K562 (cell line): ENCODE measurements around the gene SRCIN1. TPM values are rescaled to one million over a fixed set of nuclear protein-coding genes. Genes with fewer than 3 reads are reported as not detected.

Experiments used
- BRD9 ChIP-seq: fragments of 450-650 bp; IDR thresholded peaks from 2 replicates; pipeline ENCODE4 v1.6.1; 2018; ENCODE audit warnings: low read depth; ENCODE audit not compliant: partially characterized antibody
- CTBP1 ChIP-seq: fragments of 450-650 bp; IDR thresholded peaks from 2 replicates; pipeline ENCODE4 v1.6.1; 2016; ENCODE audit warnings: borderline replicate concordance
- EP300 ChIP-seq: IDR thresholded peaks from 2 replicates; pipeline ENCODE4 v1.6.1; 2012; ENCODE audit warnings: low read length, improper control_type of control experiment
- FOXK2 ChIP-seq, 2 experiments: fragments of 450-650 bp; IDR thresholded peaks in 1 of 2; conservative IDR thresholded peaks in 1 of 2; 2 replicates each; pipeline ENCODE4 v1.6.1; 2016; ENCODE audit warnings: low read depth in 2 of 2, mild to moderate bottlenecking in 1 of 2
- HDAC6 ChIP-seq: IDR thresholded peaks from 2 replicates; pipeline ENCODE4 v1.6.1; 2012; ENCODE audit warnings: low read depth, mild to moderate bottlenecking, control low read depth, inconsistent platforms, low read length, moderate library complexity
- IFI16 ChIP-seq: fragments of 250-450 bp; sonication (Bioruptor Pico); IDR thresholded peaks from 2 replicates; pipeline ENCODE4 v2.1.2; 2022; ENCODE audit warnings: mild to moderate bottlenecking, inconsistent platforms
- TEAD1 ChIP-seq, 2 experiments: fragments of 450-650 bp in 1 of 2; sonication (generic) in 1 of 2; formaldehyde crosslinking; IDR thresholded peaks; 2 replicates each; pipeline versions ENCODE4 v1.4.0 to v1.8.0; 2020 to 2022; ENCODE audit warnings: mild to moderate bottlenecking in 2 of 2, missing genetic modification reagents in 1 of 2
- ZNF589 ChIP-seq: fragments of 200-800 bp; sonication (Bioruptor generic); IDR thresholded peaks from 2 replicates; pipeline ENCODE4 v1.6.1; 2016; ENCODE audit warnings: low read depth, missing genetic modification characterization, missing compliant biosample characterization
- ZNF766 ChIP-seq: fragments of 200-800 bp; sonication (Bioruptor generic); conservative IDR thresholded peaks from 2 replicates; pipeline ENCODE4 v1.6.1; 2016; ENCODE audit warnings: missing genetic modification characterization, missing compliant biosample characterization
- polyA plus RNA-seq, 8 experiments: library from polyadenylated mRNA; depleted of rRNA in 4 of 8; stranded (reverse) in 5 of 8; unstranded in 3 of 8; fragments of >200 nt; fragmentation: Nextera tagmentation in 2 of 8; fragmentation: Illumina TruSeq in 1 of 8; extraction: Ambion mirVana in 2 of 8; extraction: Trizol in 1 of 8; gene quantifications; 2 replicates each; pipeline versions ENCODE4 v1.2.1 to v1.2.3, GENCODE V29; 2011 to 2014; ENCODE audit warnings: inconsistent platforms in 1 of 8, missing spikeins in 1 of 8
- total RNA-seq, 7 experiments: library from RNA; depleted of rRNA in 6 of 7; stranded (reverse); fragments of >200 nt in 6 of 7; fragmentation: Illumina TruSeq in 2 of 7; extraction: Trizol in 2 of 7; gene quantifications; 2 replicates each; pipeline versions ENCODE4 v1.2.1 to v1.2.3, GENCODE V29; 2011 to 2021; ENCODE audit warnings: low replicate concordance in 1 of 7
- TF ChIP-seq, protein P1 (sequence below): fragments of 450-650 bp; IDR thresholded peaks from 2 replicates; pipeline ENCODE4 v1.6.1; 2016; ENCODE audit warnings: mild to moderate bottlenecking, moderate library complexity

Gene SRCIN1
- total and polyA plus RNA-seq, 9 of the 15 experiments (the other 6 are each of a cell fraction or from before 2014, with no cell fraction given), result 0.09 to 0.33 (median 0.13) TPM; not detected in 6

DNA sequence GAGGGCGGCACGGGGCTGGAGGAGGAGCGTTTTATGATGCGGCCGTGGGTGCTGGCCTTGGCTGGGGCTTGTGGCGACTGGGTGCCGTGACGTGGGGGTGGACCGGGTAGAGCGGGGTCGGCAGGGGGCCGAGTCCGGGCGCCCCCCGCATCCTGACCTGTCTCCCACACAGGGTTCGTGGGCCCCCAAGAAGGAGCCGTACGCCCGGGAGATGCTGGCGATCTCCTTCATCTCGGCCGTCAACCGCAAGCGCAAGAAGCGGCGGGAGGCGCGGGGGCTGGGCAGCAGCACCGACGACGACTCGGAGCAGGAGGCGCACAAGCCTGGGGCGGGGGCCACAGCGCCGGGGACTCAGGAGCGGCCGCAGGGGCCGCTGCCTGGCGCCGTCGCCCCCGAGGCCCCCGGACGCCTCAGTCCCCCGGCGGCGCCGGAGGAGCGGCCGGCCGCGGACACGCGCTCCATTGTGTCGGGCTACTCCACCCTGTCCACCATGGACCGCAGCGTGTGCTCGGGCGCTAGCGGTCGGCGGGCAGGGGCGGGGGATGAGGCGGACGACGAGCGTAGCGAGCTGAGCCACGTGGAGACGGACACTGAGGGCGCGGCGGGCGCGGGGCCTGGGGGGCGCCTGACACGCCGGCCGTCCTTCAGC is 95.9 kb downstream of the SRCIN1 start (continued):
- TF ChIP-seq TEAD1 (CRISPR knock-in tag; IDR thresholded peaks at IDR 0.05), result no peak
- TF ChIP-seq, protein P1, sequence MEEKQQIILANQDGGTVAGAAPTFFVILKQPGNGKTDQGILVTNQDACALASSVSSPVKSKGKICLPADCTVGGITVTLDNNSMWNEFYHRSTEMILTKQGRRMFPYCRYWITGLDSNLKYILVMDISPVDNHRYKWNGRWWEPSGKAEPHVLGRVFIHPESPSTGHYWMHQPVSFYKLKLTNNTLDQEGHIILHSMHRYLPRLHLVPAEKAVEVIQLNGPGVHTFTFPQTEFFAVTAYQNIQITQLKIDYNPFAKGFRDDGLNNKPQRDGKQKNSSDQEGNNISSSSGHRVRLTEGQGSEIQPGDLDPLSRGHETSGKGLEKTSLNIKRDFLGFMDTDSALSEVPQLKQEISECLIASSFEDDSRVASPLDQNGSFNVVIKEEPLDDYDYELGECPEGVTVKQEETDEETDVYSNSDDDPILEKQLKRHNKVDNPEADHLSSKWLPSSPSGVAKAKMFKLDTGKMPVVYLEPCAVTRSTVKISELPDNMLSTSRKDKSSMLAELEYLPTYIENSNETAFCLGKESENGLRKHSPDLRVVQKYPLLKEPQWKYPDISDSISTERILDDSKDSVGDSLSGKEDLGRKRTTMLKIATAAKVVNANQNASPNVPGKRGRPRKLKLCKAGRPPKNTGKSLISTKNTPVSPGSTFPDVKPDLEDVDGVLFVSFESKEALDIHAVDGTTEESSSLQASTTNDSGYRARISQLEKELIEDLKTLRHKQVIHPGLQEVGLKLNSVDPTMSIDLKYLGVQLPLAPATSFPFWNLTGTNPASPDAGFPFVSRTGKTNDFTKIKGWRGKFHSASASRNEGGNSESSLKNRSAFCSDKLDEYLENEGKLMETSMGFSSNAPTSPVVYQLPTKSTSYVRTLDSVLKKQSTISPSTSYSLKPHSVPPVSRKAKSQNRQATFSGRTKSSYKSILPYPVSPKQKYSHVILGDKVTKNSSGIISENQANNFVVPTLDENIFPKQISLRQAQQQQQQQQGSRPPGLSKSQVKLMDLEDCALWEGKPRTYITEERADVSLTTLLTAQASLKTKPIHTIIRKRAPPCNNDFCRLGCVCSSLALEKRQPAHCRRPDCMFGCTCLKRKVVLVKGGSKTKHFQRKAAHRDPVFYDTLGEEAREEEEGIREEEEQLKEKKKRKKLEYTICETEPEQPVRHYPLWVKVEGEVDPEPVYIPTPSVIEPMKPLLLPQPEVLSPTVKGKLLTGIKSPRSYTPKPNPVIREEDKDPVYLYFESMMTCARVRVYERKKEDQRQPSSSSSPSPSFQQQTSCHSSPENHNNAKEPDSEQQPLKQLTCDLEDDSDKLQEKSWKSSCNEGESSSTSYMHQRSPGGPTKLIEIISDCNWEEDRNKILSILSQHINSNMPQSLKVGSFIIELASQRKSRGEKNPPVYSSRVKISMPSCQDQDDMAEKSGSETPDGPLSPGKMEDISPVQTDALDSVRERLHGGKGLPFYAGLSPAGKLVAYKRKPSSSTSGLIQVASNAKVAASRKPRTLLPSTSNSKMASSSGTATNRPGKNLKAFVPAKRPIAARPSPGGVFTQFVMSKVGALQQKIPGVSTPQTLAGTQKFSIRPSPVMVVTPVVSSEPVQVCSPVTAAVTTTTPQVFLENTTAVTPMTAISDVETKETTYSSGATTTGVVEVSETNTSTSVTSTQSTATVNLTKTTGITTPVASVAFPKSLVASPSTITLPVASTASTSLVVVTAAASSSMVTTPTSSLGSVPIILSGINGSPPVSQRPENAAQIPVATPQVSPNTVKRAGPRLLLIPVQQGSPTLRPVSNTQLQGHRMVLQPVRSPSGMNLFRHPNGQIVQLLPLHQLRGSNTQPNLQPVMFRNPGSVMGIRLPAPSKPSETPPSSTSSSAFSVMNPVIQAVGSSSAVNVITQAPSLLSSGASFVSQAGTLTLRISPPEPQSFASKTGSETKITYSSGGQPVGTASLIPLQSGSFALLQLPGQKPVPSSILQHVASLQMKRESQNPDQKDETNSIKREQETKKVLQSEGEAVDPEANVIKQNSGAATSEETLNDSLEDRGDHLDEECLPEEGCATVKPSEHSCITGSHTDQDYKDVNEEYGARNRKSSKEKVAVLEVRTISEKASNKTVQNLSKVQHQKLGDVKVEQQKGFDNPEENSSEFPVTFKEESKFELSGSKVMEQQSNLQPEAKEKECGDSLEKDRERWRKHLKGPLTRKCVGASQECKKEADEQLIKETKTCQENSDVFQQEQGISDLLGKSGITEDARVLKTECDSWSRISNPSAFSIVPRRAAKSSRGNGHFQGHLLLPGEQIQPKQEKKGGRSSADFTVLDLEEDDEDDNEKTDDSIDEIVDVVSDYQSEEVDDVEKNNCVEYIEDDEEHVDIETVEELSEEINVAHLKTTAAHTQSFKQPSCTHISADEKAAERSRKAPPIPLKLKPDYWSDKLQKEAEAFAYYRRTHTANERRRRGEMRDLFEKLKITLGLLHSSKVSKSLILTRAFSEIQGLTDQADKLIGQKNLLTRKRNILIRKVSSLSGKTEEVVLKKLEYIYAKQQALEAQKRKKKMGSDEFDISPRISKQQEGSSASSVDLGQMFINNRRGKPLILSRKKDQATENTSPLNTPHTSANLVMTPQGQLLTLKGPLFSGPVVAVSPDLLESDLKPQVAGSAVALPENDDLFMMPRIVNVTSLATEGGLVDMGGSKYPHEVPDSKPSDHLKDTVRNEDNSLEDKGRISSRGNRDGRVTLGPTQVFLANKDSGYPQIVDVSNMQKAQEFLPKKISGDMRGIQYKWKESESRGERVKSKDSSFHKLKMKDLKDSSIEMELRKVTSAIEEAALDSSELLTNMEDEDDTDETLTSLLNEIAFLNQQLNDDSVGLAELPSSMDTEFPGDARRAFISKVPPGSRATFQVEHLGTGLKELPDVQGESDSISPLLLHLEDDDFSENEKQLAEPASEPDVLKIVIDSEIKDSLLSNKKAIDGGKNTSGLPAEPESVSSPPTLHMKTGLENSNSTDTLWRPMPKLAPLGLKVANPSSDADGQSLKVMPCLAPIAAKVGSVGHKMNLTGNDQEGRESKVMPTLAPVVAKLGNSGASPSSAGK, result peak; percentile 58; the same call in 1 of the 2 replicates
- 0 out of 4 replicates have a peak, but pooled peaks of 1 of the 2 experiments have one; percentile 3 for TF ChIP-seq FOXK2 (conservative IDR thresholded peaks at IDR 0.05 in 1 of 2, IDR thresholded peaks at IDR 0.05 in 1 of 2; ENCODE audit: low read depth in 2 of 2)
- 0 out of 2 replicates have a peak, but pooled peaks have one; percentile 0 for TF ChIP-seq EP300
- TF ChIP-seq BRD9, result no peak
- TF ChIP-seq CTBP1, result peak; percentile 36; the same call in 1 of the 2 replicates
- TF ChIP-seq ZNF589, result 0 out of 2 replicates have a peak, but pooled peaks have one; percentile 38
- no peak for TF ChIP-seq ZNF766 (CRISPR knock-in tag)
- no peak for TF ChIP-seq HDAC6
- no peak for TF ChIP-seq IFI16 (CRISPR knock-in tag)
